ENCODE results near the gene MAD1L1.

MAD1L1 gene

GRCh38 chr7:2225336-2225735 lies 7.4 kb downstream of the MAD1L1 start:
- H3K4me1 Mint-ChIP-seq: peaks cover 9% of the 10 kb centered on the region
- H3K36me3 Mint-ChIP-seq (ENCODE audit: low read depth): peaks cover 46% of the 10 kb centered on the region
- TF ChIP-seq, protein P1, sequence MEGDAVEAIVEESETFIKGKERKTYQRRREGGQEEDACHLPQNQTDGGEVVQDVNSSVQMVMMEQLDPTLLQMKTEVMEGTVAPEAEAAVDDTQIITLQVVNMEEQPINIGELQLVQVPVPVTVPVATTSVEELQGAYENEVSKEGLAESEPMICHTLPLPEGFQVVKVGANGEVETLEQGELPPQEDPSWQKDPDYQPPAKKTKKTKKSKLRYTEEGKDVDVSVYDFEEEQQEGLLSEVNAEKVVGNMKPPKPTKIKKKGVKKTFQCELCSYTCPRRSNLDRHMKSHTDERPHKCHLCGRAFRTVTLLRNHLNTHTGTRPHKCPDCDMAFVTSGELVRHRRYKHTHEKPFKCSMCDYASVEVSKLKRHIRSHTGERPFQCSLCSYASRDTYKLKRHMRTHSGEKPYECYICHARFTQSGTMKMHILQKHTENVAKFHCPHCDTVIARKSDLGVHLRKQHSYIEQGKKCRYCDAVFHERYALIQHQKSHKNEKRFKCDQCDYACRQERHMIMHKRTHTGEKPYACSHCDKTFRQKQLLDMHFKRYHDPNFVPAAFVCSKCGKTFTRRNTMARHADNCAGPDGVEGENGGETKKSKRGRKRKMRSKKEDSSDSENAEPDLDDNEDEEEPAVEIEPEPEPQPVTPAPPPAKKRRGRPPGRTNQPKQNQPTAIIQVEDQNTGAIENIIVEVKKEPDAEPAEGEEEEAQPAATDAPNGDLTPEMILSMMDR (IDR thresholded peaks at IDR 0.05): no peak
- DNase-seq: no peak
- no peak overlapping the region for H3K27ac Mint-ChIP-seq
- no peaks in the 10 kb centered on the region for H3K27me3 Mint-ChIP-seq (ENCODE audit: low read depth, poor library complexity)
- no peaks in the 10 kb centered on the region for H3K9me3 Mint-ChIP-seq
- no peak overlapping the region for H3K4me3 Mint-ChIP-seq

GRCh38 chr7:2224934-2225333 lies 7.8 kb downstream of the MAD1L1 start:
- TF ChIP-seq, protein P1 (IDR thresholded peaks at IDR 0.05): no peak
- H3K4me3 Mint-ChIP-seq: no peak overlapping the region
- DNase-seq: no peak

DNA sequence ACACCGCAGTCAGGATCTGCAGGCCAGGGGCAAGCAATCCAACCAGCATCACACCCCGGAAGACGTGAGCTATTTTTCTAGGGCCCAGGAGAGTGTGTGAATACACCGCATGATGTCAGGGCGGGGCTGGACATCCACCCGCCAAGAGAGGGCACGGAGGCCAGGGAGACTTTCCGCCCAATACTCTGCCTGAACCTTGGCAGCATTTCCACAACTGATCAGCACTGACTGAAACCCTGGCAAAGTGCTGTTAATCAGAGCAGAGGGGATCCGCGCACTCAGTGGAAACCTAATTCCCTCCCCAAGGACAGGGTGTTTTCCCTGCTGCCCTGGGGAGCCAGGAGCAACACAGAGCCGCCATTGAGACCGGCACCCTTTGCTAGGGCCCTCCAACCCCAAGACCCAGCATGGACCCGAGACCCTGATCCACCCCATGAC lies 8.2 kb downstream of the MAD1L1 start:
- Mint-ChIP-seq H3K36me3 (ENCODE audit: low read depth) (peaks cover 39% of the 10 kb centered on the region), H3K4me3 (no peak overlapping the region), H3K27ac (no peak overlapping the region), H3K9me3 (no peaks in the 10 kb centered on the region), H3K4me1 (peaks cover 1% of the 10 kb centered on the region), H3K27me3 (ENCODE audit: low read depth, poor library complexity) (no peaks in the 10 kb centered on the region)
- DNase-seq: no peak
- TF ChIP-seq, protein P1 (IDR thresholded peaks at IDR 0.05): no peak

More at GRCh38 chr7:2224934-2225333, 7.8 kb downstream of the MAD1L1 start:
- peaks cover 5% of the 10 kb centered on the region for H3K4me1 Mint-ChIP-seq
- H3K27me3 Mint-ChIP-seq (ENCODE audit: low read depth, poor library complexity): no peaks in the 10 kb centered on the region
- peaks cover 44% of the 10 kb centered on the region for H3K36me3 Mint-ChIP-seq (ENCODE audit: low read depth)
- H3K27ac Mint-ChIP-seq: no peak overlapping the region
- no peaks in the 10 kb centered on the region for H3K9me3 Mint-ChIP-seq

DNA sequence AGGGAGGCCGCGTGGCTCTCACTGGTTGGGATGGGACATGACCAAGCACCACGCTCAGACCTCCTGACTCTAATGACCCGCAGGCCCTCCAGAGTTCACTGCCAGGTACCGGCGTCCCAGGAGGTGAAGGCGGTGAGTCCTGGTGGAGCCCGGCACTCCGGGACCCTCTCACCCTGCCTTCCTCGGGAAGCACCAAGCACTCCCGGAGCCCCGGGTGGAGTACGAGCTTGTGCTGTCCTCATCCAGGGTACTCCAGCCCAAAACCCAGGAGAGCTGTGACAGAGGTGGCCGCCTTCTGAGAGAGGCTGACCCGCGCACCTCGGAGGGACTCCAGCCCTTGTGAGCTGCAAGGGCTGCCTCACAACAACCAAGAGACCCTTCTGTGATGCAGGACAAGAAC lies 9.4 kb downstream of the MAD1L1 start:
- H3K27ac Mint-ChIP-seq: no peak overlapping the region
- no peak for DNase-seq
- TF ChIP-seq, protein P1 (IDR thresholded peaks at IDR 0.05): no peak
- H3K36me3 Mint-ChIP-seq (ENCODE audit: low read depth): peaks cover 37% of the 10 kb centered on the region
- no peak overlapping the region for H3K4me3 Mint-ChIP-seq
- H3K27me3 Mint-ChIP-seq (ENCODE audit: low read depth, poor library complexity): no peaks in the 10 kb centered on the region
- no peaks in the 10 kb centered on the region for H3K9me3 Mint-ChIP-seq
- no peaks in the 10 kb centered on the region for H3K4me1 Mint-ChIP-seq

DNA sequence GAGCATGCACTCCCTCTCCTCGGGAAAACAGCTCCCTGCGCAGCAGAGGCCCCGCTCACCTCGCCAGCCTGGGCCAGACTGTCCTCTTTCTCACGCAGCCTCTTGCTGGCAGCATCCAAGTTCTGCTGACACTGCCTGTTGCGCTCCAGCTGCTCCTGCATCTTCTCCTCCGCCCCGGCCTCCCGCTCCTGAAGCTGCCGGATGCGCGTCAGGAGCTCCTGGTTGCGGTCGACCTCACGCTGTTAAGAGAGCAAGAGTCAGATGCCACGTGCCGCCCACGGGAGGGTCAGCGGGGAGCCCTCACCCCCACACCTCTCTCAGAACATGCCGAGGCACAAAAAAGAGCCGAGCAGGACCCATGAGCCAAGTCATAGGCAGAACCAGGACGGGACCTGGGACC lies 10.2 kb downstream of the MAD1L1 start:
- peaks cover 34% of the 10 kb centered on the region for H3K36me3 Mint-ChIP-seq (ENCODE audit: low read depth)
- TF ChIP-seq, protein P1 (IDR thresholded peaks at IDR 0.05): no peak
- H3K27ac Mint-ChIP-seq: no peak overlapping the region
- H3K4me1 Mint-ChIP-seq: no peaks in the 10 kb centered on the region
- no peak overlapping the region for H3K4me3 Mint-ChIP-seq
- H3K27me3 Mint-ChIP-seq (ENCODE audit: low read depth, poor library complexity): no peaks in the 10 kb centered on the region
- no peaks in the 10 kb centered on the region for H3K9me3 Mint-ChIP-seq
- DNase-seq: no peak

GRCh38 chr7:2220954-2221353 lies 11.8 kb downstream of the MAD1L1 start:
- H3K36me3 Mint-ChIP-seq (ENCODE audit: low read depth): peaks cover 36% of the 10 kb centered on the region
- H3K27ac Mint-ChIP-seq: no peak overlapping the region

More at GRCh38 chr7:2220954-2221353, 11.8 kb downstream of the MAD1L1 start:
- no peak overlapping the region for H3K4me3 Mint-ChIP-seq
- H3K4me1 Mint-ChIP-seq: no peaks in the 10 kb centered on the region
- no peaks in the 10 kb centered on the region for H3K9me3 Mint-ChIP-seq
- no peaks in the 10 kb centered on the region for H3K27me3 Mint-ChIP-seq (ENCODE audit: low read depth, poor library complexity)
- no peak for DNase-seq
- TF ChIP-seq, protein P1 (IDR thresholded peaks at IDR 0.05): no peak

All from nephron progenitor cell (in vitro differentiated cells).